Neural cell (in vitro differentiated cells): ENCODE results near the gene RABL6. TPM values are rescaled to one million over a fixed set of nuclear protein-coding genes. Genes with fewer than 3 reads are reported as not detected.

Experiments used
- H2AFZ ChIP-seq: fragments of 200-600, 300-800 bp; sonication (generic), shearing (Covaris generic); 2 replicates; pipeline ENCODE4 v1.6.0; 2014; ENCODE audit warnings: low read depth, mild to moderate bottlenecking, antibody characterized with exemption, low read length, moderate library complexity
- H3F3A ChIP-seq: fragments of 200-600 bp; shearing (Covaris generic); 2 replicates; pipeline ENCODE4 v1.6.1; 2016; ENCODE audit warnings: mild to moderate bottlenecking, moderate library complexity, mixed read lengths, antibody characterized with exemption, low read length; ENCODE audit not compliant: insufficient read depth, poor library complexity, severe bottlenecking
- H3K27ac ChIP-seq: fragments of 200-600, 300-800 bp; sonication (generic), shearing (Covaris generic); 2 replicates; pipeline ENCODE4 v1.5.1; 2014; ENCODE audit warnings: mild to moderate bottlenecking, low read length, moderate library complexity
- H3K27me3 ChIP-seq: fragments of 300-800, 200-600 bp; sonication (generic), shearing (Covaris generic); 2 replicates; pipeline ENCODE4 v1.6.0; 2014; ENCODE audit warnings: mild to moderate bottlenecking, low read depth, low read length, moderate library complexity; ENCODE audit not compliant: insufficient read depth
- H3K36me3 ChIP-seq: fragments of 300-800, 200-600 bp; sonication (generic), shearing (Covaris generic); 2 replicates; pipeline ENCODE4 v1.5.1; 2014; ENCODE audit warnings: mild to moderate bottlenecking, antibody characterized with exemption, low read length, moderate library complexity; ENCODE audit not compliant: insufficient read depth
- H3K4me2 ChIP-seq: fragments of 300-800, 200-600 bp; sonication (generic), shearing (Covaris generic); 2 replicates; pipeline ENCODE4 v1.6.0; 2014; ENCODE audit warnings: mild to moderate bottlenecking, low read length
- H3K4me3 ChIP-seq: fragments of 300-800, 200-600 bp; sonication (generic), shearing (Covaris generic); 2 replicates; pipeline ENCODE4 v1.5.1; 2014; ENCODE audit warnings: mild to moderate bottlenecking, low read length, moderate library complexity
- H3K79me2 ChIP-seq: fragments of 200-600 bp; shearing (Covaris generic); replicated peaks from 2 replicates; pipeline ENCODE4 v1.6.0; 2014; ENCODE audit warnings: mild to moderate bottlenecking, low read length, moderate library complexity; ENCODE audit not compliant: insufficient read depth
- H3K9ac ChIP-seq: fragments of 300-800, 200-600 bp; sonication (generic), shearing (Covaris generic); 2 replicates; pipeline ENCODE4 v1.6.1; 2016; ENCODE audit warnings: mild to moderate bottlenecking, low read length, mixed read lengths
- H3K9me2 ChIP-seq: fragments of 200-600 bp; shearing (Covaris generic); 2 replicates; pipeline ENCODE4 v1.6.1; 2016; ENCODE audit warnings: mild to moderate bottlenecking, low read length, mixed read lengths; ENCODE audit not compliant: insufficient read depth
- H3K9me3 ChIP-seq: fragments of 200-600, 300-800 bp; sonication (generic), shearing (Covaris generic); 2 replicates; pipeline ENCODE4 v1.6.1; 2016; ENCODE audit warnings: mild to moderate bottlenecking, mixed run types, low read length, moderate library complexity, mixed read lengths
- H4K20me1 ChIP-seq: fragments of 200-600 bp; shearing (Covaris generic); 2 replicates; pipeline ENCODE4 v1.6.1; 2016; ENCODE audit warnings: mild to moderate bottlenecking, mixed run types; ENCODE audit not compliant: insufficient read depth
- CTCF ChIP-seq: fragments of 450-650 bp; IDR thresholded peaks from 2 replicates; pipeline ENCODE4 v1.5.1; 2014; ENCODE audit warnings: antibody characterized with exemption, mild to moderate bottlenecking, moderate library complexity; ENCODE audit not compliant: poor library complexity, severe bottlenecking
- EP300 ChIP-seq: fragments of 450-650 bp; conservative IDR thresholded peaks from 2 replicates; pipeline ENCODE4 v1.6.1; 2014; ENCODE audit warnings: antibody characterized with exemption, mild to moderate bottlenecking, moderate library complexity; ENCODE audit not compliant: poor library complexity, severe bottlenecking
- EZH2 ChIP-seq: fragments of 200-600, 300-800 bp; shearing (Covaris generic), sonication (generic); IDR thresholded peaks from 2 replicates; pipeline ENCODE4 v1.6.1; 2014; ENCODE audit warnings: antibody characterized with exemption, low read length, borderline replicate concordance, mild to moderate bottlenecking; ENCODE audit not compliant: insufficient read depth, poor library complexity, severe bottlenecking
- MXI1 ChIP-seq: fragments of 450-650 bp; conservative IDR thresholded peaks from 2 replicates; pipeline ENCODE4 v1.6.1; 2014; ENCODE audit warnings: antibody characterized with exemption, mild to moderate bottlenecking; ENCODE audit not compliant: poor library complexity, severe bottlenecking
- POLR2AphosphoS5 ChIP-seq: IDR thresholded peaks from 2 replicates; pipeline ENCODE4 v1.6.1; 2012
- RAD21 ChIP-seq: fragments of 450-650 bp; conservative IDR thresholded peaks from 2 replicates; pipeline ENCODE4 v1.6.1; 2014; ENCODE audit warnings: antibody characterized with exemption, mild to moderate bottlenecking, moderate library complexity
- REST ChIP-seq: IDR thresholded peaks from 2 replicates; pipeline ENCODE4 v1.6.1; 2012; ENCODE audit warnings: borderline replicate concordance
- SMC3 ChIP-seq: fragments of 450-650 bp; conservative IDR thresholded peaks from 2 replicates; pipeline ENCODE4 v1.6.1; 2014; ENCODE audit warnings: antibody characterized with exemption, mild to moderate bottlenecking, moderate library complexity; ENCODE audit not compliant: poor library complexity
- TAF1 ChIP-seq: IDR thresholded peaks from 2 replicates; pipeline ENCODE4 v1.6.1; 2012; ENCODE audit warnings: low read depth
- polyA plus RNA-seq: library from polyadenylated mRNA; depleted of rRNA; stranded (reverse); fragments of >200 nt; gene quantifications from 2 replicates; pipeline ENCODE4 v1.2.3, GENCODE V29; 2014

Gene RABL6
- polyA plus RNA-seq, 1 donor from 2014 or later: 46.4 TPM

- no peaks in the 10 kb centered on the region for H3F3A ChIP-seq
- no peaks in the 10 kb centered on the region for H4K20me1 ChIP-seq
- no peaks in the 10 kb centered on the region for H3K9me2 ChIP-seq
- H3K4me2 ChIP-seq: peak overlapping the region; percentile 95
- H3K36me3 ChIP-seq: no peaks in the 10 kb centered on the region
- no peak overlapping the region for H3K27ac ChIP-seq
- H3K27me3 ChIP-seq: no peaks in the 10 kb centered on the region
- no peak overlapping the region for H2AFZ ChIP-seq
- H3K9me3 ChIP-seq: no peaks in the 10 kb centered on the region
- TF ChIP-seq POLR2AphosphoS5: peak; percentile 37
- TF ChIP-seq SMC3: peak; percentile 12
- no peak for TF ChIP-seq RAD21
- peak; percentile 35 for TF ChIP-seq REST
- TF ChIP-seq TAF1: no peak
- peak overlapping the region; percentile 75 for H3K4me3 ChIP-seq
- H3K9ac ChIP-seq: peak overlapping the region; percentile 67
- no peaks in the 10 kb centered on the region for H3K79me2 ChIP-seq
Measured at GRCh38 chr9:136799854-136800657, 7.7 kb upstream of the RABL6 start.

- Histone ChIP-seq H3K27me3 (no peaks in the 10 kb centered on the region), H3K79me2 (no peaks in the 10 kb centered on the region)
Measured at GRCh38 chr9:136802321-136802720, 5.4 kb upstream of the RABL6 start.

More at GRCh38 chr9:136802321-136802720, 5.4 kb upstream of the RABL6 start:
- no peaks in the 10 kb centered on the region for H3K9me2 ChIP-seq
- no peak overlapping the region for H3K4me3 ChIP-seq
- no peak overlapping the region for H3K4me2 ChIP-seq
- H3K36me3 ChIP-seq: no peaks in the 10 kb centered on the region
- no peaks in the 10 kb centered on the region for H3F3A ChIP-seq
- no peaks in the 10 kb centered on the region for H3K9me3 ChIP-seq
- H2AFZ ChIP-seq: no peak overlapping the region
- H4K20me1 ChIP-seq: no peaks in the 10 kb centered on the region
- TF ChIP-seq EZH2 (no peak), CTCF (no peak), REST (no peak), RAD21 (no peak), SMC3 (no peak), MXI1 (no peak), TAF1 (no peak), POLR2AphosphoS5 (no peak), EP300 (no peak)
- H3K9ac ChIP-seq: no peak overlapping the region
- H3K27ac ChIP-seq: no peak overlapping the region
